Stimulated activated CD8-positive, alpha-beta memory T cell treated with anti-CD3 and anti-CD28 coated beads, Interleukin-12 subunit alpha, Interleukin-12 subunit beta, amount 100 ng/mL, for 24 hours (primary cell): ENCODE results near the gene BMERB1.
"Not testable (repeated sequence)": the region's sequence is repeated elsewhere in the genome, so short reads cannot be mapped to it uniquely, and the experiment has no call there.

ENCODE experiments used
- DNase-seq: peaks from one replicate; pipeline ENCODE4 v3.0.0-alpha.2; 2020; ENCODE audit errors: extremely low read depth

The BMERB1 gene

GRCh38 chr16:15425861-15426260 lies 8.5 kb upstream of the BMERB1 start:
- DNase-seq: no peak

- no peak for DNase-seq
These were observed 7.6 kb upstream of the BMERB1 start for GRCh38 chr16:15426796-15427195.

- DNase-seq: no peak
These were observed 6.6 kb upstream of the BMERB1 start for GRCh38 chr16:15427648-15428239.

GRCh38 chr16:15430884-15431283 lies 3.5 kb upstream of the BMERB1 start:
- DNase-seq: not testable (repeated sequence)

- no peak for DNase-seq
These were observed 336 bp upstream of the BMERB1 start for GRCh38 chr16:15434079-15434424.

GRCh38 chr16:15435216-15435864 lies 952 bp downstream of the BMERB1 start:
- no peak for DNase-seq

- DNase-seq: no peak
These were observed 4.7 kb downstream of the BMERB1 start for GRCh38 chr16:15439102-15439501.

GRCh38 chr16:15439521-15439920 lies 5.1 kb downstream of the BMERB1 start:
- DNase-seq: no peak

- DNase-seq: no peak
These were observed 6.5 kb downstream of the BMERB1 start for GRCh38 chr16:15440852-15441251.

- DNase-seq: not testable (repeated sequence)
These were observed 7.8 kb downstream of the BMERB1 start for GRCh38 chr16:15442140-15442539.

- no peak for DNase-seq
These were observed 9.4 kb downstream of the BMERB1 start for GRCh38 chr16:15443753-15444152.

GRCh38 chr16:15444264-15444663 lies 9.9 kb downstream of the BMERB1 start:
- no peak for DNase-seq

- no peak for DNase-seq
These were observed 11.1 kb downstream of the BMERB1 start for GRCh38 chr16:15445450-15445849.

GRCh38 chr16:15446901-15447300 lies 12.5 kb downstream of the BMERB1 start:
- no peak for DNase-seq

- DNase-seq: no peak
These were observed 16.2 kb downstream of the BMERB1 start for GRCh38 chr16:15450624-15451023.

- no peak for DNase-seq
These were observed 16.8 kb downstream of the BMERB1 start for GRCh38 chr16:15451098-15451731.

GRCh38 chr16:15452246-15452855 lies 18.0 kb downstream of the BMERB1 start:
- DNase-seq: no peak

- not testable (repeated sequence) for DNase-seq
These were observed 18.9 kb downstream of the BMERB1 start for GRCh38 chr16:15453296-15453695.

- not testable (repeated sequence) for DNase-seq
These were observed 20.5 kb downstream of the BMERB1 start for GRCh38 chr16:15454933-15455332.

- no peak for DNase-seq
These were observed 23.0 kb downstream of the BMERB1 start for GRCh38 chr16:15457400-15457799.

GRCh38 chr16:15457958-15458357 lies 23.6 kb downstream of the BMERB1 start:
- no peak for DNase-seq

GRCh38 chr16:15459791-15460190 lies 25.4 kb downstream of the BMERB1 start:
- DNase-seq: no peak

GRCh38 chr16:15460601-15461000 lies 26.2 kb downstream of the BMERB1 start:
- DNase-seq: no peak
